HUES64 (cell line): ENCODE results near the gene UNC5C.

ENCODE experiments used
- H3K27ac ChIP-seq: 2 replicates; pipeline ENCODE4 v1.7.0; 2013; ENCODE audit warnings: low read depth, low read length, inconsistent platforms
- H3K27me3 ChIP-seq: 2 replicates; pipeline ENCODE4 v1.6.1; 2013; ENCODE audit warnings: mild to moderate bottlenecking, low read length; ENCODE audit not compliant: insufficient read depth
- H3K36me3 ChIP-seq: 2 replicates; pipeline ENCODE4 v1.6.1; 2013; ENCODE audit warnings: mild to moderate bottlenecking, low read length; ENCODE audit not compliant: insufficient read depth
- H3K4me1 ChIP-seq: 2 replicates; pipeline ENCODE4 v1.6.1; 2013; ENCODE audit warnings: mild to moderate bottlenecking, low read length, moderate library complexity; ENCODE audit not compliant: insufficient read depth
- H3K4me3 ChIP-seq: 2 replicates; pipeline ENCODE4 v1.5.1; 2013; ENCODE audit warnings: mild to moderate bottlenecking, low read length, moderate library complexity
- H3K9ac ChIP-seq: 2 replicates; pipeline ENCODE4 v1.6.1; 2013; ENCODE audit warnings: mild to moderate bottlenecking, low read depth, low read length
- H3K9me3 ChIP-seq: 2 replicates; pipeline ENCODE4 v1.6.1; 2013; ENCODE audit warnings: low read depth, low read length; ENCODE audit not compliant: insufficient read depth
- WGBS: fragments of 150-250, 120-280 bp; methylation state at CpG from one replicate; pipeline ENCODE4 v1.1.7; 2013; ENCODE audit warnings: missing lambda C conversion rate; 5-methylcytosine and 5-hydroxymethylcytosine counted together

UNC5C gene

DNA sequence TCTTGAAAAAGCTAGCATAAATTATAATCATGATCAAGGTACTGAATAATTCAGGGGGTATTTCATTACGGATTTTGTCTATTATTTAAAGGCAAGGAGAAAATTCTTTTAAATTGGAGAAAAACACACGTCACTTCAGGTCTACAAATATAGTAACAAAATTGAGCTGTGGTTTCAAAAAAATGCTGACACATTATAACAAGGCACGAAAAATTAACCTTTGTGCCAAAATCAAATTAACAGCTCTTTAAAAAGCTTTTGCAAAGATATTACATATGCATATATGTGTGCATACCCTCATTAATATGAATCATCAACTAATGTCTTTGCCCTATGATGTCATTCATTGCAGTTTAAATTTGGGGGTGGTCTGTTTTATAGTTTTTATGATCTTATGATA, 44.3 kb downstream of the UNC5C start:
- Histone ChIP-seq H3K4me3 (no peak overlapping the region), H3K9ac (no peak overlapping the region), H3K36me3 (no peaks in the 10 kb centered on the region), H3K27ac (no peak overlapping the region), H3K4me1 (peaks cover 9% of the 10 kb centered on the region; the same call in 1 of the 2 replicates), H3K27me3 (no peaks in the 10 kb centered on the region), H3K9me3 (no peaks in the 10 kb centered on the region)
- 96% methylated on average over 3 of the region's 3 CpGs for WGBS

DNA sequence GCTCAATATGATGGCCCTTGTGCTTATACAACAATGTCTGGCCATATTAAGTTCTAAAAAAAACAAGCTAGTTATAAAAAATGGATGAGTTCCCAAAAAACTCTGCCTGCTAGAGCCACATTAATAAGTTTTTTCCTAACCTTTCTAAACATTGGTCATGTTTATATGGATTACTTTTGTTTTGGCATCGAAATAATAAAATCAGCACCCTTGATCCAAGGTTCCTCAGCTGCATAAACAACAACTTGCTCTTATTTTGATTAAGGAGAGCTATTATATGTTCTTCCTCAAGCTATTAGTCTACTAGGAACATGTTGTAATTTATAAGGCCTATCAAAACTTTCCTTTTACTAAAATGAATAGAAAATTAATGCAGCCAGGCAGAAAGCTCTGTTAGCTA, 48.4 kb downstream of the UNC5C start:
- Histone ChIP-seq H3K9ac (no peak overlapping the region), H3K9me3 (no peaks in the 10 kb centered on the region), H3K4me3 (no peak overlapping the region), H3K27me3 (no peaks in the 10 kb centered on the region), H3K4me1 (peaks cover 2% of the 10 kb centered on the region; the same call in 1 of the 2 replicates), H3K36me3 (no peaks in the 10 kb centered on the region), H3K27ac (no peak overlapping the region)
- WGBS: no CpG with 5 or more reads among the region's 1 CpG

DNA sequence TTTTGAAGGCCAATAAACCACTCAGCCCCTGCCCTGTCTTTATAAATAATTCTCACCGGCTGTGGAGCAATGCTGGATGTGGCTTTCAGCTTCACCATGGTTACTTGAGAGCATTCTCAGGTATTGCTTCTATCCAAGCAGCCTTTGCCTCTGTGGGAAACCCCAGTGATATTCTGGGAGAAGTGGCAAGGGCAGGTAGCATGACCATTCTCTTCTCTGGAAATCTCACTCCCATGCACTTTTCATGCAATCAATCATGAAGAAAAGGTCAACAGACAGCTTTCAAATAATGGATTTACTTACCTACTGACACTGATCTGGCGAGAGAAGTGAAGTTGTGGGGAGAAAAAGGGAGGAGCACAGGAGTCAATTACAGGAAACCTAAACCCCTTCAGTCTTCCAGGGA, 49.5 kb downstream of the UNC5C start:
- Histone ChIP-seq H3K36me3 (no peaks in the 10 kb centered on the region), H3K4me1 (no peaks in the 10 kb centered on the region), H3K27ac (no peak overlapping the region), H3K9me3 (no peaks in the 10 kb centered on the region), H3K9ac (no peak overlapping the region), H3K27me3 (no peaks in the 10 kb centered on the region), H3K4me3 (no peak overlapping the region)
- WGBS: 78% methylated on average over 1 of the region's 2 CpGs

DNA sequence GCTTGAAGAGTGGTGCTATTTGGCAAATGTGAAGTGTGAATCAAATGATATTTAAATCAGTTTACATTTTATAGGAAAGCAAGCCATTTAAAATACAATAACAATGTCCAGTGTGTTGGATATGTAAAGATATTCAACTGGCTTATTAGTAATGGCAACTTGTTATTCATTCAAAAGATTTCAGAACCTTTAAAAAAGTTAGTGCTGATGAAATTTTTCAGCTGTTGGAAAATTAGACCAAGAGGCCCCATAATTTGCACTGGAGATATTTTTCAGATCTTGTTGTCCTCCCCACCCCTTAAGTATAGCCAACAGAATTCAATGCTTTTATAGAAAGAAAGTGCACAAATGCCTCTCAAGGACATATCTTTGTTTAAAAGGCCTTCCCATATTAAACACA, 54.6 kb downstream of the UNC5C start:
- Histone ChIP-seq H3K36me3 (no peaks in the 10 kb centered on the region), H3K4me3 (no peak overlapping the region), H3K4me1 (no peaks in the 10 kb centered on the region), H3K9me3 (no peaks in the 10 kb centered on the region), H3K9ac (no peak overlapping the region), H3K27ac (no peak overlapping the region), H3K27me3 (no peaks in the 10 kb centered on the region)

DNA sequence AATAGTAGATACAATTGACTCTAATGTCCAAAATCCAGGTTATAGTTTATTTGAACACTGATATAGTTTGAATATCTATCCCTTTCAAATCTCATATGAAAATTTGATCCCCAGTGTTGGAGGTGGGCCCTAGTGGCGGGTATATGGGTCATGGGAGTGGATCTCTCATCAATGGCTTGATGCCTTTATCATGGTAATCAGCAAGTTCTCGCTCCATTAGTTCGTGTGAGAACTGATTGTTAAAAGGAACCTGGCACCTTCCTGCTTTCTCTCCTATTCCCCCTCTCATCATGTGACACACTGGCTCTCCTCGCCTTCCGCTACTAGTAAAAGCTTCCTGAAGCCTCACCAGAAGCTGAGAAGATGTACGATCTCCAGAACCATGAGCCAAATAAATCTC, 70.1 kb downstream of the UNC5C start:
- Histone ChIP-seq H3K27ac (no peak overlapping the region), H3K9ac (no peak overlapping the region), H3K36me3 (no peaks in the 10 kb centered on the region), H3K4me1 (peaks cover 2% of the 10 kb centered on the region), H3K27me3 (no peaks in the 10 kb centered on the region), H3K9me3 (no peaks in the 10 kb centered on the region), H3K4me3 (no peak overlapping the region)
- WGBS: 75% methylated on average over 6 of the region's 6 CpGs

DNA sequence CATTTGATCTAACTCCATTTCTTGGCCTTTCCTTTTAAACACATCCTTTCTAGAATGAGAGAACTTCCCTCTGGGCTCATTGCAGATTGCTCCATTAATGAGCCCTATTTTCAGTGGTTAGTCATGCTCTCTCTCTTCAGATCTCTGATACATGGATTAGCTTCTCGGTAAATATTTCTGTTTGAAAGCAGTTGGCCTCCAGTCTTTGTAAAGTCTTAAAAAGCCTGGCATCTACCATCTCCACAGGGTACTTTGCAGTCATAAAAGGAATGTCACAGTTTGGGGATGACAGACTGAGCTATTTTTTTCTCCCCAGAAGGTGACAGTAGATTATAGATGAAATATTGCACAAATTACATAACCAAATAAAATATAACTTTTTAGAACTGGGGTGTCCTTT, 72.7 kb downstream of the UNC5C start:
- no peak overlapping the region for H3K27ac ChIP-seq
- no peaks in the 10 kb centered on the region for H3K27me3 ChIP-seq
- no peak overlapping the region for H3K9ac ChIP-seq
- WGBS: 89% methylated on average over 1 of the region's 1 CpG
- H3K9me3 ChIP-seq: no peaks in the 10 kb centered on the region
- no peak overlapping the region for H3K4me3 ChIP-seq
- no peaks in the 10 kb centered on the region; the same call in 1 of the 2 replicates for H3K4me1 ChIP-seq
- H3K36me3 ChIP-seq: no peaks in the 10 kb centered on the region

DNA sequence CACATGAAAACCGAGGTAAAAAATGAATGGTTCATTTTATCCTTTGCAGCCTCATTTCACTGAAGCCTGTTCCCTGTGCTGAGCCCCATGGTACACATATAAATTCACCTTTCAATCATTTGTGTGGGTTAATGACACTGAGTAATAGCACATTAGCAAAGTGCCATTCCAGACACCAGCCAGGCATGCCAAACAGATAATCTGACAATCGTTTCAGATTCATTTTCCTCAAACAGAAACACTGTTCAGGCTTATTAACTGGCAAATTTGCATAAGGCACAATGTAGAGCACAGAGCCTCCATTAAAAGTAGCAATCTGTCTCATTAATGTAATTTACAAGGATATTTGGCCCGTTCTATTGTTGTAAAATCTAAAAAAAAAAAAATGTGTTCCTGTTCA, 76.2 kb downstream of the UNC5C start:
- no peaks in the 10 kb centered on the region for H3K27me3 ChIP-seq
- no peak overlapping the region for H3K4me3 ChIP-seq
- no peaks in the 10 kb centered on the region for H3K9me3 ChIP-seq
- H3K9ac ChIP-seq: no peak overlapping the region
- H3K27ac ChIP-seq: no peak overlapping the region
- 92% methylated on average over 1 of the region's 3 CpGs for WGBS
- H3K36me3 ChIP-seq: no peaks in the 10 kb centered on the region
- no peaks in the 10 kb centered on the region; the same call in 1 of the 2 replicates for H3K4me1 ChIP-seq

DNA sequence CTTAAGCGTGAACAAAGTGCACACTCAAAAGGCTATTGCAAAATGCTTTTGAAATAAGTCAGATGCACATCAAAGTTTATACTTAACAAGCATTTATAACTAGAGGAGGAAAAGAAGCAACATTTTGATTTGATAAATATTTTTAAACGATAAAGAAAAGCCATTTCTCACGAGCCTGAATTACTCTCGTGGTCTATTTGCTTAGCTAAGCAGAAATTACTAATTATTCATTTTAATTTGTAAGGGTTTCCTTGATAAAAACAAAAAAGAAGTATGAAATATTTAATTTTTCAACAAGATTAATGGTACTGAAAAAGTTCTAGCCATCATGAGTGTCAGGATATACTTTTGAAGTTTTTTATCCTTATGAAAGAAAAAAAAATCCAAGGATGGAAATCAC, 78.2 kb downstream of the UNC5C start:
- no peak overlapping the region for H3K27ac ChIP-seq
- no peaks in the 10 kb centered on the region; the same call in 1 of the 2 replicates for H3K4me1 ChIP-seq
- no peaks in the 10 kb centered on the region for H3K27me3 ChIP-seq
- 100% methylated on average over 1 of the region's 4 CpGs for WGBS
- H3K36me3 ChIP-seq: no peaks in the 10 kb centered on the region
- no peaks in the 10 kb centered on the region for H3K9me3 ChIP-seq
- no peak overlapping the region for H3K9ac ChIP-seq
- no peak overlapping the region for H3K4me3 ChIP-seq

DNA sequence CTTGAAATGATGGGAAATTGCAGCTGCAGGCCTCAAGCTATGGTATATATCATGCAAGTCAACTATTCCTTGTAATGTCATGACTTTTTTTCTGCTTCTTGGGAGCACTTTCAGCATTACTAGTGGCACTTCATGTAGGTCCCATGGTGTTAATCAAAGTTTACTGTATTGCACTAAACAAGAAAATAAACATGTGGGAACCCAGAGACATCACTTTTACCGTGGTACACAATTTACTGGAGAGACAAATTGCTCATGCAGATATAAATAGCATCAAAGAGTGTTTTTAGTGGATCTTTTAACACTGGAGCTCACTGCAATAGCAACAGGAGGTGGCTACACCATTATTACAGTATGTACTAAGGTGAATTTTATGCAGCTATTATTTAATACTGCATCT, 79.2 kb downstream of the UNC5C start:
- Histone ChIP-seq H3K9ac (no peak overlapping the region), H3K9me3 (no peaks in the 10 kb centered on the region), H3K27ac (no peak overlapping the region), H3K4me1 (no peaks in the 10 kb centered on the region; the same call in 1 of the 2 replicates), H3K27me3 (no peaks in the 10 kb centered on the region), H3K4me3 (no peak overlapping the region), H3K36me3 (no peaks in the 10 kb centered on the region)
- WGBS: 90% methylated on average over 1 of the region's 1 CpG

DNA sequence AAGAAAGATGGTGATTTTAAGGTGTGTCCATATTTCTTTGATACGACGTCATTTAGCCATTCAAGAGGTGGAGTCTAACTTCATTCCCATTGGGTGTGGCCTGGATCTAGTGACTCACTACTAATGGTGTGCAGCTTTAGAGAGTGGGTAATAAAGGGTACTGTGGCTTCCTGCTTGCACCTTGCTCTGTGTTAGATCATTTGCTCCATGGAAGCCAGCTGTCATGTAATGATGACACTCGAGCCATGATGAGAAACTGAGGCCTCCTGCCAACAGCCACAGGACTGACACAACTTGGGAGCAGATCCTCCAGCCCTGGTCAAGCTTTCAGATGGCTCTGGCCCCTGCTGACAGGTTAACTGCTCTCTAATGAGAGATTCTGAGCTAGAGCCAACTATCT, 82.0 kb downstream of the UNC5C start:
- WGBS: 96% methylated on average over 3 of the region's 3 CpGs
- Histone ChIP-seq H3K4me1 (no peaks in the 10 kb centered on the region), H3K4me3 (no peak overlapping the region), H3K36me3 (no peaks in the 10 kb centered on the region), H3K9ac (no peak overlapping the region), H3K27me3 (no peaks in the 10 kb centered on the region), H3K27ac (no peak overlapping the region), H3K9me3 (no peaks in the 10 kb centered on the region)

DNA sequence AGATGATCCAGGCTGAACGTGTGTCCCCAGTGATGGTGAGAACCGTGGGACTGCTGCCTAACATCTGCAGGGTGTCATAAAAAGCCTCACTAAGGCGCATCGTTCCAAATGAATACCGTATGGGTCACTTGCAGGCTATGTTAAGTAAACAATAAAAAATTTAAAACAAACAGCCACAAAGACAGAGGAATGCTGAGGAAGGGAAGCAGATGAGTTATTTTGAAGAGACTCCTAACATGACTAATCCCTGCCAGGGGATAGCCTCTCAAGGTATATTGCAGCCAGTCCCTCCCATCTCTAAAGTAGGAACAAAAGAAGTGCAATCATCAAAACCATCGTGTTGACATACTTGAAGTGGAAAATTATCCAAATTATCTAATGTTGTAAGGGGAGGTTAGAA, 83.8 kb downstream of the UNC5C start:
- H3K36me3 ChIP-seq: no peaks in the 10 kb centered on the region
- H3K27ac ChIP-seq: no peak overlapping the region
- H3K9ac ChIP-seq: no peak overlapping the region
- 91% methylated on average over 6 of the region's 6 CpGs for WGBS
- no peak overlapping the region for H3K4me3 ChIP-seq
- H3K4me1 ChIP-seq: no peaks in the 10 kb centered on the region
- H3K9me3 ChIP-seq: no peaks in the 10 kb centered on the region
- no peaks in the 10 kb centered on the region for H3K27me3 ChIP-seq

DNA sequence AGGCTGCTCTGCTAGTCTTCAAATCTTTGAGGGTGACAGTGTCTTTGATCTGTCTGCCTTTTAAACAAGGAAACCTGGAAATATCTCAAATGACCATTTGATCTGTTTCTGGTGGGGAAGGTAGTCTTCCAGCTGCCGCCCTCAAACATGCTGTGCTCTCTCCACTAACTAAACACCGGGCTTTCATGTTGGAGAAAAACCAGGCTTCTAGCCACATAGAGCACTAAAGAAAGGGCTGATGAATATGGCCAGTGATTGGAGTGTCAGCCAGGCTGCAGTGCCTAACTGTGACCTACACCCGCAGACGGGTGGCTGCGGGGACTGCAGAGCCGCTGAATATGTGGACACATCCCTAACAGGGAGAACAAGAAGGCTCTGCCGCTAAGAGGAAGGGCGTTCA, 85.9 kb downstream of the UNC5C start:
- Histone ChIP-seq H3K9me3 (no peaks in the 10 kb centered on the region), H3K36me3 (no peaks in the 10 kb centered on the region), H3K4me1 (no peaks in the 10 kb centered on the region), H3K4me3 (no peak overlapping the region), H3K27me3 (no peaks in the 10 kb centered on the region), H3K9ac (no peak overlapping the region), H3K27ac (no peak overlapping the region)
- 92% methylated on average over 8 of the region's 8 CpGs for WGBS
